GM12864 (cell line): Measurements from ENCODE around the gene LRR1.

Source experiments
- DNase-seq: peaks from one replicate; pipeline ENCODE4 v3.0.0-alpha.2; 2011; ENCODE audit warnings: low read depth
- H3K4me3 ChIP-seq: 2 replicates; pipeline ENCODE4 v1.5.1; 2011; ENCODE audit warnings: mild to moderate bottlenecking, low read depth, low read length, control low read depth
- TF ChIP-seq, protein P1 (sequence below): IDR thresholded peaks from 2 replicates; pipeline ENCODE4 v1.5.1; 2011; ENCODE audit warnings: low read depth, mild to moderate bottlenecking, moderate library complexity, low read length, control low read depth, inconsistent platforms; ENCODE audit errors: missing control alignments

LRR1 gene

GRCh38 chr14:49586673-49587460 is 11.9 kb upstream of the LRR1 start:
- TF ChIP-seq, protein P1, sequence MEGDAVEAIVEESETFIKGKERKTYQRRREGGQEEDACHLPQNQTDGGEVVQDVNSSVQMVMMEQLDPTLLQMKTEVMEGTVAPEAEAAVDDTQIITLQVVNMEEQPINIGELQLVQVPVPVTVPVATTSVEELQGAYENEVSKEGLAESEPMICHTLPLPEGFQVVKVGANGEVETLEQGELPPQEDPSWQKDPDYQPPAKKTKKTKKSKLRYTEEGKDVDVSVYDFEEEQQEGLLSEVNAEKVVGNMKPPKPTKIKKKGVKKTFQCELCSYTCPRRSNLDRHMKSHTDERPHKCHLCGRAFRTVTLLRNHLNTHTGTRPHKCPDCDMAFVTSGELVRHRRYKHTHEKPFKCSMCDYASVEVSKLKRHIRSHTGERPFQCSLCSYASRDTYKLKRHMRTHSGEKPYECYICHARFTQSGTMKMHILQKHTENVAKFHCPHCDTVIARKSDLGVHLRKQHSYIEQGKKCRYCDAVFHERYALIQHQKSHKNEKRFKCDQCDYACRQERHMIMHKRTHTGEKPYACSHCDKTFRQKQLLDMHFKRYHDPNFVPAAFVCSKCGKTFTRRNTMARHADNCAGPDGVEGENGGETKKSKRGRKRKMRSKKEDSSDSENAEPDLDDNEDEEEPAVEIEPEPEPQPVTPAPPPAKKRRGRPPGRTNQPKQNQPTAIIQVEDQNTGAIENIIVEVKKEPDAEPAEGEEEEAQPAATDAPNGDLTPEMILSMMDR, result peak; percentile 73
- peak overlapping the region; percentile 22; the same call in 1 of the 2 replicates for H3K4me3 ChIP-seq
- DNase-seq, result no peak

DNA sequence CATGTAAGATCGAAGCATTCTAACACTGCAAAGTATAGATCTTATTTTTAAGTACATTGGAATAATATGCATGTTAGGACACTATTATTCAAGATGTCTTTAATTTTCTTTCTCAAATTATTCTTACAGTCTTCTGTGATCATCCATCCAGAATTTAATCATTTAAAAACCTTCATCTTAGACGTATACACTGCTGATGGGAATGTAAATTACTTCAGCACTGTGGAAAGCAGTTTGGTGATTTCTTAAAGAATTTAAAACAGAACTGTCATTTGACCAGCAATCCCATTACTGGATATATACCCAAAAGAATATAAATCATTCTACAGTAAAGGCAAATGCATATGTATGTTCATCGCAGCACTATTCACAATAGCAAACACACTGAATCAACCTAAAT is 9.4 kb upstream of the LRR1 start:
- no peak overlapping the region for H3K4me3 ChIP-seq
- TF ChIP-seq, protein P1, result no peak
- no peak for DNase-seq

DNA sequence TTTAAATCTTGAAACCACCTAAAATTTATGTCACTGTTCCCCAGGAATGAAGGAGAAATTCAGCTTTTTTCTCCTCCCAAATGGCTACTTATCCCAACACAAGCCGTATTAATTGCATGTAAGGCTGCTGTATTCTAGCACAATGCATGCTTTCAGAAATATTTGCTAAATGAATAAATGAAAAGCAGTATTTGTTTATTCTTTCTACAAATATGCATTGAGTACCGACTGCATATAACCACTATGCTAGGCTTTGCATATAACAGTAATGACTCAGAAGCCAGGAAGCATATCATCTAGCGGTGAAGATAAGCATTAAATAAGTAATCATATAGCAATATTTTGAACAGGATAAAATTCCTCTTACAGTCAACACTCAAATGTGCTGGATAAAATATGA is 5.7 kb upstream of the LRR1 start:
- TF ChIP-seq, protein P1, result peak; percentile 3
- no peak for DNase-seq
- peak overlapping the region; percentile 32; the same call in 1 of the 2 replicates for H3K4me3 ChIP-seq

GRCh38 chr14:49594347-49595091 is 4.2 kb upstream of the LRR1 start:
- no peak overlapping the region; the same call in 1 of the 2 replicates for H3K4me3 ChIP-seq
- DNase-seq, result peak; percentile 72
- TF ChIP-seq, protein P1, result no peak

DNA sequence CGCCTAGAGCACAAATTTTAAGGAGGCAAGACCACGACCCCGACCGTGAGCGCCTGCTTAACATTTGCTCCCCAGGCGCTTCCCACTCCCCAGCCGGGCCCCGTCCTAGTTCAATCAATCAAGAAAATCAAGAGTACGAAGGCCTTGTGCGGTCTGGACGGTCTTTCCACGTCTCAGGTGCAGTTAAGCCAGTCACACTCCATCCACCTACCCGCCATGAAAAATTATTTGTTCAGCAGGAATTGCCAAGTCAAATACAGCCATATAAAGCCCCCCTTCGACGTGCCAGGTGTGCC is 603 bp upstream of the LRR1 start:
- no peak for DNase-seq
- TF ChIP-seq, protein P1, result no peak

GRCh38 chr14:49607583-49607982 is 8.8 kb downstream of the LRR1 start:
- TF ChIP-seq, protein P1, result no peak
- DNase-seq, result no peak
- H3K4me3 ChIP-seq, result no peak overlapping the region

More for the DNA sequence above, 603 bp upstream of the LRR1 start:
- peak overlapping the region; percentile 92 for H3K4me3 ChIP-seq
